GM18870 (cell line): Measurements from ENCODE around the gene UNC119B.
A peak's percentile ranks its signal among the peaks of the same experiment; 100 is the strongest.
"Not testable (repeated sequence)": the region's sequence is repeated elsewhere in the genome, so short reads cannot be mapped to it uniquely, and the experiment has no call there.

Experiments used
- ATAC-seq: cut with Tn5 transposase; IDR thresholded peaks from one replicate; pipeline ENCODE4 v1.9.1; 2021; ENCODE audit warnings: moderate library complexity; ENCODE audit not compliant: unreplicated experiment

The UNC119B gene

DNA sequence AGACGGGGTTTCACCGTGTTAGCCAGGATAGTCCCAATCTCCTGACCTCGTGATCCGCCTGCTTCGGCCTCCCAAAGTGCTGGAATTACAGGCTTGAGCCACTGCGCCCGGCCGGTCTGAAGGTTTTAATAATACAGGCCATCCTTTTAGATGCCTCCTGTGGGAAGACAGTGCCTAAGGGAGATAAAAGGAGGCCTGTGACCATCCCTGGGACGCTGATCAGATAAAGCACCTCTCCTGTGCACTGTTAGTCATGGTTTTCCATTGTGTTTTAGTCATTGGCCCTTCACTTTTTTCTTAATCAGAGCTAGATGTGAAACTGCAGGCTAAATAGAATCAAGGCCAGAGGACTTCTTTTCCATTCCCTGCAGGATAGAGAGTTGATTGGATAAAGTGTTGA is 7.8 kb downstream of the UNC119B start:
- no peak for ATAC-seq

DNA sequence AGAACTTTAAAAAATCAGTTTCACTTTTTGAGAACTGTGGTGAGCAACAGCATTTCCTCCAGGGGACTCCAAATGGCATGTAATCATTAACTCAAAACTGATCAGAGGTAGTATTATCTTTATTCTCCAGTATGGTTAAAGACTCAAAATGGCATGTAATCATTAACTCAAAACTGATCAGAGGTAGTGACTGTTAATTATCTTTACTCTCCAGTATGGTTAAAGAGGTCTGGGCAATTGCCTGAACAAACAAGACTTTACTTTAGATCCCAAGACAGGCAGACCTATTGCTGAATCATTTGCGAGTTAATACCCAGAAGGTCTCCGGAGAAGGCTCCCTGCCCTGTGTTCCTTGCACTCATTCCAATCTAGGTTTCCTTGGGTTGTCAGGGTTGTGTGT is 8.8 kb downstream of the UNC119B start:
- ATAC-seq = no peak

DNA sequence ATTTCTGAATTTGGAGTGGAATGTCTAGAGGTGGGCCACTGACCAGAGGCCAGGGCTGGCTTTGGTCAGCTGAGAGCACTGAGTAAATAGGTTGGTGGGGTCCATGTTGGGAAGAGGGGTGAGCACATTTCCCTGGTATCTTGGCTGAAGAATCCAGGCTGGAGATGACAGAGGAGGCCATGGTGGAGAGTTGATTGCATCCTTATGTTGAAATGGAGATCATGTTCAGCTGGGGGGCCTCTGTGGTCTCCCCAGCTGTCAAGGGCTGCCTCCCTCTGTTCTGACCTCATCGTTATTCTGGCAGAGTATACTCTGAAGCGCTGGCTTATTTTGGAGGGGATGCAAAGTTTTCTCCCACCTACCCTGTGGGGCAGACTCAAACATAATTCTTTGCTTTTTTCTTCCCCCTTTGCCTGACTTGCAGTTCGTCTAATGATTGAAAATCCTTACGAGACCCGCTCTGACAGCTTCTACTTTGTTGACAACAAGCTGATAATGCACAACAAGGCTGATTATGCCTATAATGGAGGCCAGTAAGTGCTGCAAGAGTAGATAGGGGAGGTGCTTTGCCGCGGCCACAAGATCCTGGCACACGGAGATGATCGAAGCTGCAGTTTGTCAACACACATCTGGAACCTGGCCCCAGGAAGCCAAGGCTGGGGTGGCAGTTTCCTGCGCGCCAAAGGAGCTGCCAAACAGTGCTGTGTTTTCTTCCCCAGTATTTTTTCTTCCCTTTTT is 9.4 kb downstream of the UNC119B start:
- ATAC-seq = no peak

DNA sequence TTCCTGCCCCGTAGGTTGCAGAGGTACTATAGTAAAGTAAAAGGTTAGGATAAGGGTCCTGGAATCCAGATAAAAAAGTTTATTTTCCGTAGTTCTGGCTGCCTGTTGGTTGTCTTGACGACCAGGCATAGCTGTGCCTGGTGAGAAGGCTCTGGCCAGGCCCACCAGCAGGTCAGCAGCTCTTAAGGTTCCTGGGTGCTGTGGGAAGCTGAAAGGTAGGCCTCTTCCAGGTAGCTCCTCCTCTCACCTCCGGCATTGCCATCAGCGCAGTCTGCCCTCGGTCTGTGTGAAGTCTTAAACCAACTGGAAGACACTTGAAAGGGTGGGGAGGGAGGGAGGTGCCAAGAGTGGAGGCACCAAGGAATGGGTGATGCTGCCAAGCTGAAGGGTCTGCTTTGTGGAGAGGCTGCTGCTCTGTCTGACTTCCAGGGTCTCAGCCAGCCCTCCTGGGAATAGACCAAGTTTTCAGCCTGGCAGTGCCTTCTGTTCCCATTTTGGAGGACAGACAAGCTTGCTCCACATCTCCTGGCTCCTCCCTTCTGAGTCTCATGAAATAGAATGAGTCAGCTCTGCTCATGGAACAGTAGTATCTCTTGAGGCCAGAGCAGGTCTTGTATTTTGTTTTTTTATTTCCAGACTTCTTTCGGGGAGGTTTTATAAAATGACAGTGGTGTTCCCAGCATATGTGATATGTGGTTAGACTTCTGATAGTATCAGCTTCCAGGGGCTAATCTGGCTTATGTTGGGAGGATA is 10.2 kb downstream of the UNC119B start:
- no peak for ATAC-seq

DNA sequence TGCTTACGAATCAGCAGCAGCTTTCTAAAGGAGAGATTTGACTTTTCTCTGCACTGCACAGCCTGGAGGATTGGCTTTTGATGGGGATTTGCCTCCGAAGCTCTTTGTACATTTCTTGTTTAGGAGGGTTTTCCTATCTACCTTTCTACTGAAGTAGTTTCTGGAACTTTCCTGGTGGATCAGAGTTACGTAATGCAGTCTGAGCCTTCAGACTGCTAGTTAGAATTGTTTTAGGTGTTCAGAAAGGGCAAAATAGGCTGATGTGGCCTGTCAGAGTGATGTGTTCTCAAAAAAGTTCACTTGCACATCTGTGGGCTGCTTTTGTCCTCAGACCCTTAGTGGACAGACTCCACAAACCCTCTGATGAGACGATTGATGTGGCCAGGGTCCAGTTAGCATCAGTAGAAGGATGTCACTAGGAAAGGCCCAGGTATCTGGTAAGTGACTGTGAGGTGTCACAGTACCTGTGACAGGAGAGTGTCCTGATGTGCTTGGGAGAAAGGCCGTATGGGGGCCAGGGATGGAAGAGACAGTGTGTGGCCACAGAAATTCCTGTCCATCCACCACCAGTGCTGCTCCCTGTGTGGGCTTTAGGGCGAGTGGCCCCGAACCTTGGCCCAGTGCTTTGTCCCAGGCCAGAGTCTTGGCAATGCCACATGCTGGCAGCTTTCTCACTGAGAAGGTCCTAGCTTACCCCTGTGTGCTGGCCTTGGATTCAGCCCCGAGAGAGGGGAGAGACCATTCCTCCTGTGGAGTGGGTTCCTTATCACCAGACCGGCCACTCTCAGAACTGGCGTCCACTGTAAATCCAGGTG is 10.9 kb downstream of the UNC119B start:
- ATAC-seq = no peak

- ATAC-seq = no peak
Measured at GRCh38 chr12:120721866-120722265, 11.6 kb downstream of the UNC119B start.

GRCh38 chr12:120722784-120723183 is 12.5 kb downstream of the UNC119B start:
- ATAC-seq = no peak

DNA sequence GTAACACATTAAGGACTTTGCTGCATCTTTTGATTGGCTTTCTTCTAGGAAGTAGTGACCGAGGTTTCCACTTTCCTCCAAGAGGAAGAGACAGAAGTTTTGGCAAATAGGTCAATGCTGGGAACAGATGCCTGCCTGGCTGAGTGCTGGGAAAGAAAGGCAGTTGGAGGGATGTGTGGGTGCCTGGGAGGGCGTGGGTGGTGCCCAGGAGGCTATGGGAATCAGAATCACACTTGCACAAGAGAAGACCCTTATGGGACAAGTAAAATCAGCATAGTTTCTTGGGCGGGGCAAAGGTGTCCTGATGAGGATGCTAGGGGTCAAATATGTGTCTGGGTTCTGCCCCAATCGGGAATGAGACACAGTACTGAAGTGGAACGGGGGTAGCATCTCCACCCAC is 14.5 kb downstream of the UNC119B start:
- no peak for ATAC-seq

DNA sequence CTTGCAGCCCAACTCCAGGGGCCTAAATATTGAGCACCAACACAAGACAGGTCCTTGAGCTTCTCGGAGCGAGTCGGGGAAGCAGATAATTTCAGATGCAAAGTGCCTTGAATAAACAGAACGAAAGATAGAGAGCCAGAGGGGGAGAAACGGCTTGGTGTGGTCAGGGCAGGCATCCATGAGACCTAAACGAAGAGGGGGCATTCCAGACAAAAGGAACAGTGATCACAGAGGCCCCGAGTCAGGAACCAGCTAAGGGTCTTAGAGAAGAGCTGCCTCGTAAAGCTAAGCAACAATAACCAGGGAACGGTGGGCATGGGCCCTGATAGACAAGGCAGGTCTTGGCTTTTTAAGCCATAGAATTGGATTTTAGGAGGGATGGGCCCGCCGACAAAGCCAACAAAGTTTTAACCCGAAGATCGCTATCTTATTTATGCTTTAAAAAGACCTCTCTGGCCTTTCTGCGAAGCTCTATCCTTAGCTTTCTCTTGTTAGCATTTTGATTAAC is 14.9 kb downstream of the UNC119B start:
- peak; percentile 6 for ATAC-seq

- ATAC-seq = peak; percentile 72
Measured at GRCh38 chr12:120725659-120726509, 15.6 kb downstream of the UNC119B start, which contains the start of gene ACADS. Gene ACADS (plus strand): TSS chr12:120725826. CDS start chr12:120725886, 60 bp downstream.

- ATAC-seq = no peak
Measured at GRCh38 chr12:120726510-120726793, 16.2 kb downstream of the UNC119B start.

DNA sequence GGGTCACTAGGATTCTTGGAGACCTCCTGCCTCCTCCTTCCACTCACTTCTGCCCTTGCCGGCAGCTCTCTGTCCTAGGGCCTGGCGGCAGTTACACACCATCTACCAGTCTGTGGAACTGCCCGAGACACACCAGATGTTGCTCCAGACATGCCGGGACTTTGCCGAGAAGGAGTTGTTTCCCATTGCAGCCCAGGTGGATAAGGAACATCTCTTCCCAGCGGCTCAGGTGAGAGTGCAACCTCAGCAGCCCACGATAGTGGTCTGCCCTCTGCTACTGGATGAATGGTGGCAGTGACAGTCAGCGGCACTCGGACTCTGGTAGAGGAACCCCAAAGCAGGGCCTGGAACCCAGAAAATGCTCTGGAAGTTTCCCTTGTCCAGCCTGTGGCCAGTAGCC is 16.7 kb downstream of the UNC119B start:
- ATAC-seq = no peak

- ATAC-seq = not testable (repeated sequence)
Measured at GRCh38 chr12:120732198-120732597, 21.9 kb downstream of the UNC119B start.

- ATAC-seq = no peak
Measured at GRCh38 chr12:120733574-120733973, 23.3 kb downstream of the UNC119B start.

DNA sequence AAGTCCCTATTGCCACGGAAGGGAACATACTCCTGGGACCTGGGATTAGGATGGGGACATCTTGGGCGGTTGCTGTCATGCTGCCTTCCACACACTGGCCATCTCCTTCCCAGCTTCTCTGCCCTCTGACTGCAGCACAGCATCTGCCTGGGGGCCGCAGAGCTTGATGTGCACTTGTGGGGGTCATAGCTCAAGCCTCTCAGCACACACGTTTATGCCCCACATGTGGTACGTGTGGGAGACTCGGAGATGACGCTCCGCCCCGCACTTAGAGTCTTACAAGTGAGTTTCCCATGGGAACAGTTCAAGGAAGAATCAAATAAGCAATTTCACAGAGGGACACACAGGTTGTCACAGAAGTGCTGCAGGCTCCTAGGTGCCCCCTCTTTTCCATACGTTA is 24.0 kb downstream of the UNC119B start:
- no peak for ATAC-seq

DNA sequence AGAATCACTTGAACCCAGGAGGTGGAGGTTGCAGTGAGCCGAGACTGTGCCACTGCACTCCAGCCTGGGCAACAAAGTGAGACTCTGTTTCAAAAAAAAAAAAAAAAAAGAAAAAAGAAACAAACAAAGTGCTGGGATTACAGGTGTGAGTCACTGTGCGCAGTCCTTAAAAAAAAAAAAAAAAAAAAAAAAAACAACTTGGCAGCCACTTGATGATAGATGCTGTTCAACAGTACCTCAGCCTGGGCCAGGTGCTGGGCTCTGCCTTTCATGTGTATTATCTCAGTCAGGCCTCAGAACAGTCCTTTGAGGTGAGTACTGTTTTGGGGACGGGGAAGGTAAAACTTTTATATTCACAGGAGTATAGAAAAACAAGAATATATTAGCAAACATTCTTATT is 24.9 kb downstream of the UNC119B start:
- no peak for ATAC-seq

GRCh38 chr12:120736404-120737331 is 26.4 kb downstream of the UNC119B start:
- no peak for ATAC-seq

DNA sequence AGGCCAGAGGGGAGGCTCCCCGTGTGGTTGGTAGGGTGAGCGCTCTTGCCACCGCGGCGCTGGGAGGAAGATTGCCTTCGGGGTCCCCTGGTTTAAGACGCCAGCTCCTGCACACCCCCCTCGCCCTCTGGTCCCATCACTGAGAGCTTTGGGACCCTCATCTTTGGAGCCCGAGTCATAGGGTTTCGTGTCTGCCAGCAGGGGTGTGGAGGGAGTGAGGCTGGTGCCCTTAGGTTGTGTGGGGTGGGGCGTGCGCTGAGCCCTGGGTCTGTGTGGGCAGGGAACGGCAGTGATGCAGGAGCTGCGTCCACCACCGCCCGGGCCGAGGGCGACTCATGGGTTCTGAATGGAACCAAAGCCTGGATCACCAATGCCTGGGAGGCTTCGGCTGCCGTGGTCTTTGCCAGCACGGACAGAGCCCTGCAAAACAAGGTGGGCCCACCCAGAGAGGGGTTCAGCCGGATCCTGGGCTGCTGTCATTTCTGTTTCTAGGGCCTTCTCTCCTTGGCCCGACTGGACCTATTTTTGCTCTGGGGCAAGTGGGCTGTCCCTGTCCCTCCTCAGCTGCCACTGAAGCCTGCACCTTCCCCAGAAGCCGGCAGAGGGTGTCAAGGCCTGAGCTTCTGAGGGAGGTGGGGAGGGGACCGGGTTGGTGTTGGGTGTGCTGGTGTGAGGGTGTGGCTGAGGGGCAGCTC is 27.4 kb downstream of the UNC119B start:
- no peak for ATAC-seq
